IPS-11a (cell line): Measurements from ENCODE around the gene RER1.

Experiments
- H3K4me3 ChIP-seq: one replicate; pipeline ENCODE4 v1.5.1; 2013; ENCODE audit warnings: low read depth, low read length, control low read depth

Gene RER1

DNA sequence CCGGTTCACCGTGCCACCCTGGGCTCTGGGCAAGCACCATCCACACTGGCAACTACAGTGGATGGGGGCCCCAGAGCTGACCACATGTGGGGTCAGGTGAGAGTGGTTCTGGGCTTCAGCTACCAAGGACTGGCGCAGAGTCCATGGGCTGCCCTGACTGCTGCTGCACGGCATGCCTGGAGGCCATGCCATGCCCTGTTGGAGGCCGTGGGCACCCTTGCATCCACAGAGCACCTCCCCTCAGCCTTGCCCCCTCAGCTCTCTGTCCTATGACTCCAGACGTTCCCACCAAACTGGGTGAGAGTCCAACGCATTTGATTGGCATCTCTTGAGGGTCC, 15.7 kb upstream of the RER1 start:
- H3K4me3 ChIP-seq, result no peak overlapping the region

DNA sequence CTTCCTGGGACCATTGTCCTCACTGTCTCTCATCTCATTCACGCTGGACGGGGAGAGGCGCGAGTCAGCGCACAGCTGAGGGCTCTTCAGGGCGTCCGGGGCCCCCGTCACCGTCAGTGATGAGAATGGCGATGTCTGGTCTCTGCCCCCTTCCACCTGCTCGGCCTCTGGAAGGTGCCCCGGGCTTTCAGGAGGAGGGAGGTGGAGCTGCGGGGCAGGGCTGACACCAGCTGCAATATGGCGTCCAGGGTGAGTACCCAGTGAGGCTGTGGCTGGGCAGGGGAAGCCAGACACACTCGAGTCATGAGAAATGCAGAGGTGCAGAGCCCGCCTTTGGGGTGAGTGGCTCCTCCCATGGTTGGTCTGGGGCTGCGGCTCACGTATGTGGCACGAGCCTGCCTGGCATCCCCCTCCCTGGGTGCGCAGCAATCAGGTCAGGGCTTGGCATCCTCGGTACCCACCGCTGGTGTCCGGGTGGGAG, 15.3 kb upstream of the RER1 start:
- no peak overlapping the region for H3K4me3 ChIP-seq

DNA sequence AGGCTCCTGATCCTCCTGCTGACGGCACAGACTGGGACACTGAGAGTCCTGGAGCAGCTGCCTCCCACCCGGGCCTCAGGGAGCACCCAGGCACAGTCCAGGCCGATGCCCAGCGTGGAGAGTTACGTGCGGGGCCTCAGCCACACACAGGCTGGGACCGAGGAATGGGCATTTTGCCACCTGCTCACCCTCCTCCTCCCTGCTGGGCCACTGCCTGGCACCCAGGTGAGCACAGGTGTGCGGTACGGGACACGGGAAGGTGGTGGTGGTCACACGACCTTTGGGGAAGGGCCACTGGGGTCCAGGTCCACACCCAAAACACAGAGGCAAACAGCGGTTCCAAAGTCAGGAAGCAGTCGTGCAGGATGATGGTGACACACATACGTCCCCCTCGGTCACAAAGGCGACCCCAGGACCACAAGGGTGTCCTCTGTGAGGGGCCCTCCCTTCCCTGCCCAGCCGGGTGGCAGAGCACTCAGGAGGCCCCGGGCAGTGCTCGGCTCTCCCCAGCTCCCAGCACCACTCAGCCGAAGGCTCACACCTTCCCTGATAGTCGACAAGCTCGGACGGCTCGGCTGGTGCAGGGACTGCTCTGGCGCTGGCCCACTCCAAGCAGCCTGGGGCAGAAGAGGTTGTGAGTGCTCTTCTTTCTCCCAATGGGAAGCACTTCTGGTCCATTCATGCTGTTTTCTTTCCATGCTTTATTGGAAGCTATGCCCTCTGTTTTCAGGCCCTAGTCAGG, 14.5 kb upstream of the RER1 start:
- H3K4me3 ChIP-seq, result no peak overlapping the region

DNA sequence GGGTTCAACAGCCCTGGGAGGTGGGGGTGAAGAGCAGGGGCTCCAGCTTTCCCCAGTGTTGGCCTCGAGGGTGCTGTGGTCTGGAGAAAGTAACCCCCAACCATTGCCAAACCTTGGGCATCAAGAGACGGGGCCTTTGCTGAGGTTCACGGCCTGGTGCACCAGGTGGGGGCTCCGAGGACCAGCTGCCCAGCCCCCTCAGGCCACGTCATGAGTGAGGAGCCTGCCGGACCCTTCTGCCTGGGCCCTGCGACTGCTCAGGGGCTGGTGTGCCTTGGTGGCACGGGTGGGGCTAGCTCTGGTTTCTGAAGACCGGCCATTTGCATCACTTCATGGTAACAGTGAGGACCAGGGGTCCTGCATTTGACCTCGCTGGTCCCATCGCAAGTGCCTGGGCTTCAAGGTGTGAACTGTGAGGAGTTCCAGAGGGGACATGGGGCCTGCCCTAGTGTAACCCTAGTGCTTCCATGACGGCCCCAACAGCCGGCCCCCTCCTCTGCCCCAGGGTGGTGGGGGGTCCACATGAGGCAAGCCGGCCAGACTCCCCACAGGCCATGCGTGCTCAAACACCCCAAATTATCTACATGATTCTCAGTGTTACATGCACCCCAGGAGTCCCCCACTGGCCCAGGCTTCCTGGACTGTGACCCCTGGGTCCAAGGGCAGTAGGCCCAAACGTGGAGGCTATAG, 13.7 kb upstream of the RER1 start:
- H3K4me3 ChIP-seq, result no peak overlapping the region

DNA sequence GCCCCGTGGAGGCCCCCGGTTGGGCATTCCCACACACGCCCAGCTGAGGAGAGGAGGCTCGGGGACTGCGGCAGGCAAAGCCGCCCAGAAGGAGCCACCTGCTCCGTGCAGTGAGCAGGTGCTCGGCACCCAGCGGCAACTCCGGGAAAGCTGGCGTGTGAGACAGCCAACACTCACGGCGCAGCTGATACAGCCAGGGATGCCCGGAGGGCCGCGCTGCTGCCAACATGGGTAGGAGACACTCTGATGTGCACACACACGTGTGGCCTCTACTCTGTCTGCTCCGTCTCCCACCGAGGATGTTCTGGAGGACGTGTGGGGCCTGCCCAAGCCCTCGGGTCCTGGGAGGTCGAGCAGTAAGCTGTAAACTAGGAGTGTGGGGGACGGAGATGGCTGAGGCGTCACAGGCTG, 13.2 kb upstream of the RER1 start:
- H3K4me3 ChIP-seq, result no peak overlapping the region

DNA sequence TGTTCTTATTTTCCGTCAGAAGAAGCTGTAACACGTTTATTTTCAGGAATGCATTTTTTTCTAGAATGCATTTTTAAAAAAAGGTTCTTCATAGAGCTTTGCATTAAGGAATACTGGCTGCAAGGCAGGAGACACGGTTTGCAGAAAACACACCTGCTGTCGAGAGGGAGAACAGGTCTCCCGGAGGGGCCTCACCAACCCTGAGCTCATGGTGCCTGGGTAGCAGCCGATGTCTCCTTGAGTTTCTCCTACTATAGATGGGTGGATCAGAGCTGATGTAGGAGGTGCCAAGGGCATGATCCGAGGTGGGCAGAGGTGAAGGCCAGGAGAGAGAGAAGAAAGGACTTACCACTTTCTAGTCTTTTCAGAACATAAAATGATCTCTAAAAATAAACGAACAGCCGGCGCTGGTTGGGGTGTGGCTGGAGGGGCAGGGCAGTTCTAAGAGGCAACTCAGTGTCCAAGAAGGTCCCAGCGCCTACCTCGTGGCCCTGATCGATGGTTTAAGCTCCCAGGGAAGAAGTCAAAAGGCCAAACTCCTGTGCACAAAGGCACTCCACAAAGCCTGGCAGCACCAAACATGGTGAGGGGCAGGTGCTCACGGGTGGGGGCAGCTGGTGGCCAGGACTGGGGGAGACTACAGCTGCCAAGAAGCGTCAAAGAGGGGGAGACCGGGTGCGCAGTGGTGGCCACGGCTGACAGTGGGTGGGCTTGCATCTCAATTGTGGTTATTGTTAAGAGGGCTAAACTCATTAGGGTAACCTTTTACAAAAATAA, 12.5 kb upstream of the RER1 start:
- no peak overlapping the region for H3K4me3 ChIP-seq

DNA sequence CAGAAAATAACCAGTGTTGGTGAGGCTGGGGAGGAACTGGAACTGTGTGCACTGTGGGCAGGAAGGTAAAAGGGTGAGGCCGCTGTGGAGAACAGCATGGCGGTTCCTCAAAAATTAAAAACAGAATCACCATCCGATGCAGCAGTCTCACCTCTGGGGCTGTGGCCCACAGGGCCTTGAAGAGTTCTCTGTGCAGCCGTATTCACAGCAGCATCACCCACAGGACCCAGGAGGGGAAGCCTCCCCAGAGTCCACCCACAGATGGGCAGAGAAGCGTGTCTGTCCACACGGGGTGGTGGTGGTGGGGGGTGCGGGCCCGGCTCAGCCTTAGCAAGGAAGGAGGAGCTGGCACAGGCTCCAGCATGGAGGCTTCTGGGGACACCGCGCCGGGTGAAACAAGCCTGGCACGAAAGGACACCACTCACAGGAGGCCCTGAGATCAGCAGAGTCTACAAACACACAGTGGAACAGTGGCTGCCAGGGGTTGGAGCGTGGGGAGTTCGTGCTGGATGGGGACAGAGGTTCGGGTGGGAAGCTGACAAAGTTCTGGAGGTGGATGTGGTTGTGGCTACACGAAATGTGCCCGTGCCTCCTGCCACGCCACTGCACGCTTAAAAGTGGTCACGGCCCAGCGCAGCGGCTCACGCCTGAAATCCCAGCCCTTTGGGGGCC, 11.8 kb upstream of the RER1 start:
- no peak overlapping the region for H3K4me3 ChIP-seq

DNA sequence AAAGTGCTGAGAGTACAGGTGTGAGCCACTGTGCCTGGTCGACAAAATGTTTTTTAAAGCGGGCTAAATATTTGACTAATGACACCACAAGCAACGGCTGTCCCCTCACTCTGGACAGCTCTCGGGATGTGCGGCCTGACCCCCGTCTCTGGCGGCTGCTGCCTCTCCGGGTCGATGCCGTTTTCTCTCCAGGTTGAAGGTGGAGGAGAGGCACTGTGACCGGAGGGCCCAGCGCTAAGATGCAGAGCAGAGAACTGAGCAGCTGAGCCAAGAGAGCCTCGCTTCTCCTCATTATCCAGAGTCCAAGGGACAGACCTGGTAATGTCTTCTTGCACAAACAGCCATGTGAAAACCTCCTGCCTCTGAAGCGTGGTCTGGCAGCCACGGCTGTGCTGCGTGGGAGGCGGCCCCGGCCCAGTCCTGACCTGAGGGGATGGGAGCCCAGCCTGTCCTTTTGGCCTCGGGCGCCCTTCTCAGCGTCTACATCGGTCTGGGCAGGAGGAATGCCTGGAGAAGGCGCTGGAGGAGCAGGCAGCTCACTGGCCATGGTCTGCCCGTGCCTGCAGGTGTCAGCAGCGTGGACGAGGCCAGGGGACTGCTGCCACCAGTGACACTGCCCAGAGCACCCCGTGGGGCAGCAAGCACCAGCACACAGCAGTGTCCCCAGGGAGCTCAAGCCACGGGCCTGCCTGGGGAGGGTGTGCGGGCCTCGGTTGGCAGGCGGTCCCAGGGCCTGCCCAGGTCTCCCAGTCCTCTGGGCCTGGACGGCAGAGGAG, 10.6 kb upstream of the RER1 start:
- no peak overlapping the region for H3K4me3 ChIP-seq

DNA sequence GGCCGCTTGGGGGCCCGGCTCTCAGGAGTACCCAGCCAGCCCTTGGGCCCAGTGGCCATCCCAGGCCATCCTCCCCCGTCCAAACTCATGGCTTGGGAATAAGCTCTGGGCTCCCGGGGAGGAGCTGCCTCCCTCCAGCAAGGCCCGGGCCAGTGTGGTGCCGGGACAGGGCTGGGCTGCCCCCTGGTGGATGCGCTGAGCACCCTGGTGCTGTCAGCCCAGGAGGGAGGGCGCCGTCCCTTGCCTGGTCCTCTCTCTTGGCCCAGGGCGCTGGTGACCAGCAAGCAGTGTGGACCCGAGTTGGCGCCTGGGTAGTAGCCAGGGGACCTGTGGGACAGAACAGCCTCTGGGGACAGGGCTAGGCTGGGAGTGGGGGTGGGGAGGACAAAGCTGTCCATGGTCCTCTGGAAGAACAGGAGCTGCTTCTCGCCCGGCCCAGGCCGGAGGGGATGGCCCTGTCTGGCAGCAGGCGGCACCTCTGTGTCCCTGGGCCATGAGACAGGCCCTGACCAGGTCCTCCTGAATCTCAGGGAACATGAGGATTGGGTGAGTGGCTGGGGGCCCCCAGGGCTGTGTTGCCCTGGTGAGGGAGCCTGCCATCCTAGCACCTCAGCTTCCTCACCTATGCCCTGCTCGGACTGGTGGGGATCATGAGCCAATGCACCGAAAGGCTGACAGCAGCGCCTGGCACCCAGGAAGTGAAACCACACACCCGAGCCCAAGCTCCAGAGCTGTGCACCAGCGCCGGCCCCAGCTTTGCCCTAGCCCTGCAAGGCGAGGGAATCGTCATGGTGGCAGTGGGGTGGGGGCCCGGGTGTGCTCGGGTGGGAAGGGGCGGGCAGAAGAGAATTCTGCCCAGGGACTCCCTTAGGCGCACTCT, 9.7 kb upstream of the RER1 start:
- no peak overlapping the region for H3K4me3 ChIP-seq

DNA sequence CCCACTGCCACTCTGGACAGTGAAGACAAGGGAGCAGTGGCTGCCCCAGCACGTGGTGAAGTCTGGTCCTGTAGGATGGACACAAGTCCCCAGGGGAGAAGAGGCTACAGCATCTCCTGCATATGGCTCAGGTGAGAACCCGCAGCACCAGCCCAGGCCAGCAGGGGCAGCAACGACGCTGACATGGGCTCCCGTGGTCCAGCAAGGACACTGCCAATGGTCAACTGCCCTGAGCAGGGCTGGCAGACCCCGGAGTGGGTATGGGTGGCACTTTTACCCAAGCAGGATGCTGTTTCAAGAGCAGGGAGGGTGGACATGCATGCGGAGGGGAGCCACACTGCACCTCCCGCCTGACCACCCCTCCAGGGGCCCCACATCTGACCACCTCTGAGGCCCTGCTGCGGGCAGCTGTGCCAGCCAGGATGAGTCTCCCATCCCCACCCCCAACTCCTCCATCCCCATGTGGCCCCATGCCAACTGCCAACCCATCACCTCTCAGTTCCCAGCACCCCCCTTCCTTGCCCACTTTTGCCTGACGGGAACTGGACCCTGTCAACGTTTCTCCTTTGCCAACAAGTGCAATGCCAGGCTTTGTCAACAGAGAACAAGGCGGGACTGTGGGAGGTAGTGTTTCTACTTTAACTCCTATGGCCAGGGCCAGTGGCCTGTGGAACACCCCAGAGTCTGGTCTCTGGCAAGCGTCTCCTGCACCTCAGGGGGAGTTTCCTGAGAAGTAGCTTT, 8.8 kb upstream of the RER1 start:
- no peak overlapping the region for H3K4me3 ChIP-seq

DNA sequence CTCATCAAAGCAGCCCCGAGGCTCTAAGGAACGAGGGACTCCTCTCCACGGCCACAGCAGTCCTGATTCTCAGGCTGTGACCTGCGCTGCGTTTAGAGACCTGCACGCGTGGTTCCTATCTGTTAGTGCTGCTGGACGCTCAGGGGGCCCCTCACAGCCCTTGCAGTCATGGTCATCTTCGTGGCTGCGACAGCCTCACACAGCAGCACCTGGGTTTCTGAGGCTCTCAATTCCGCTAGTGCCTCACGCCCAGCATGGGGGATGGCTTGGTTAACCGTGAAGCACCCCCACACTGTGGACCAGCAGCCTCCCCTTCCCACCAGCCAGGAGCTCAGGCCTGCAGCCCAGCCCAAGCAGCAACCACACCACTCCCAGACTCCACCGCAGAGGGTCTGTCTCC, 8.1 kb upstream of the RER1 start:
- H3K4me3 ChIP-seq, result no peak overlapping the region

DNA sequence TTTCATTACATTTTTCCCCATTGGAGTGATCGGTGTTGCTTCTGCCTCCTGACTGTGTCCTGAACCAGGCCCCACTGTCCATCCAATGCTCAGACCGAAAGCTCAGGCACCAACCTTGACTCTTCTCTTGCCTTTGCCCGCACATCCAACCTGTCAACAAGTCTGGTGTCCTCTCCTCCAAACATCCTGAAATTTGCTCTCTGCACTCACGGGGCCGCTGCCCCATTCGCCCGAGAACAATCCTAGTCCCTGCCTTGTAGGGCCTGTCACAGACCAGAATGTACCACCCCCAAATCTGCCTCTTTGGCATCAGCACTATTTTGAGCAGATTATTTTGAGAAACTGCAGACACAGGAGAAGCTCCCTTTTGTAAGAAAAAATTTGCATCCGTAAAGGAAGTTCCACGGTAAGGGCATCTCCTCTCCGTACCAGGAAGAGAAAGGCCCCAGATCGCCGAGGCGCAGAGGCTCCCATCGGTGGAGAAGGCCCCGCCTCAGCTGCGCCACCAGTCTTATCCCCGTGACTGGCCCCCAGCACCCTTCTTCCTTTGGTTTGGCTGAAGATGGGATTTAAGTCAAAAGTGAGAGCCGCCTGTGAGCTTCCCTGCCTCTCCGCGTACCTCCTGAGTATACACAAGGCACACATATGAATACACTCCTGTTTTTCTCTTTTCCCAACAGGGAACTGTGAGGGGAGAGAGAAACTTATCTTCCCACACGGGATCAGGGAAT, 7.3 kb upstream of the RER1 start:
- H3K4me3 ChIP-seq, result no peak overlapping the region

DNA sequence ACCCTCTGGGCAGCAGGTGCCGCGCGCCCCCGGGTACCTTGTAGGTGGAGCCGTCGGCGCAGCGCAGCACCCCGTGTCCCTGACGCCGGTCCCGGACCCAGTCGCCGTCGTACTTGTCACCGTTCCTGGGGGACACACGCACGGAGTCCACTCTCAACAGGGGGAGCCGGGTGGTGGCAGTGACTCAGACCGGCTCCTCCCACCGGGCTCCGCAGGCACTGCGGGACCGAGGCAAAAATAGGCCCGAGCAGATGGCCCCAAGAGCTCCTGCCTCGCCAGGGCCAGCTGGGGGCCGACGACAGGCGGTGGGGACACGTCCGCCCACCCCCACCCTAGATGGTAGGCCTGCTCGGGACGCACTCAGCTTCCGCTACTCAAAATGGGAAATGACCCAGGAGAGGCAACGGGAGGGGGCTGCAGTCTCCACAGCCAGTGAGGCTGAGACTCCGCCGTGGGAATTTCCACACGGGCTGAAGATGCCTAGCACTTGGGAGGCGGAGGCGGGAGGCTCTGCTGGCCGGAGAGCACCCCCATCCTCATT, 6.6 kb upstream of the RER1 start:
- H3K4me3 ChIP-seq, result no peak overlapping the region

DNA sequence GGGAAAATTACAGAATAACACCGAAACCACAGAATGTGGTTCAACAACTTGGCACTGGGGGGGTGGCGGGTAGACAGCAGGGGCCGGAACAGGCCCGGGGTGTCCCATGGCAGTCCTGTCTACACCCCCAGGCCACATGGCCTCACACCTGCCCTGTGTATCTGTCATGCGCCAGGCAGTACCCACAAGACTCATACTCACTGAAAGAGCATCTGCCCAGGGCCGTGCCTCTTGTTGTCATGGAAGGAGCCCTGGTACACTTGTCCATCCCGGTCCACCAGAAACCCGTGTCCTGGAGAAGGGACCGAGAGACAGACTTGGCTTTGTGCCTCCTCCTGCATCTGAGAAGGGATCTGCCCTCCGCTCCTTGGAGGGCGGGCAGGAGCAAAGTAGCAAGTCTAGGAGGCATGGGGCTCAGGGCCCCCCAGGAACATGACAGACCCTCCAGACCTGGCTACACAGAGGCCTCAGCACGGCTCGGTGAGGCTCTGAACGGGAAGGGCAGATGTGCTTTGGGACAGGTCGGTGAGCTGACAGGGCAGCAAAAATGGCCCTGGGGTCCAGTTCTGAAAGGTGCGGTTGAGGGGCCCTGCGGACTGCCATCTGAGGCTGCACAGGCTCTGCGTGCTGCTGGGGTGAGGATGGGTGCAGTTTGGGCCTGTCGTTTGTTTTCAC, 5.9 kb upstream of the RER1 start:
- H3K4me3 ChIP-seq, result no peak overlapping the region

DNA sequence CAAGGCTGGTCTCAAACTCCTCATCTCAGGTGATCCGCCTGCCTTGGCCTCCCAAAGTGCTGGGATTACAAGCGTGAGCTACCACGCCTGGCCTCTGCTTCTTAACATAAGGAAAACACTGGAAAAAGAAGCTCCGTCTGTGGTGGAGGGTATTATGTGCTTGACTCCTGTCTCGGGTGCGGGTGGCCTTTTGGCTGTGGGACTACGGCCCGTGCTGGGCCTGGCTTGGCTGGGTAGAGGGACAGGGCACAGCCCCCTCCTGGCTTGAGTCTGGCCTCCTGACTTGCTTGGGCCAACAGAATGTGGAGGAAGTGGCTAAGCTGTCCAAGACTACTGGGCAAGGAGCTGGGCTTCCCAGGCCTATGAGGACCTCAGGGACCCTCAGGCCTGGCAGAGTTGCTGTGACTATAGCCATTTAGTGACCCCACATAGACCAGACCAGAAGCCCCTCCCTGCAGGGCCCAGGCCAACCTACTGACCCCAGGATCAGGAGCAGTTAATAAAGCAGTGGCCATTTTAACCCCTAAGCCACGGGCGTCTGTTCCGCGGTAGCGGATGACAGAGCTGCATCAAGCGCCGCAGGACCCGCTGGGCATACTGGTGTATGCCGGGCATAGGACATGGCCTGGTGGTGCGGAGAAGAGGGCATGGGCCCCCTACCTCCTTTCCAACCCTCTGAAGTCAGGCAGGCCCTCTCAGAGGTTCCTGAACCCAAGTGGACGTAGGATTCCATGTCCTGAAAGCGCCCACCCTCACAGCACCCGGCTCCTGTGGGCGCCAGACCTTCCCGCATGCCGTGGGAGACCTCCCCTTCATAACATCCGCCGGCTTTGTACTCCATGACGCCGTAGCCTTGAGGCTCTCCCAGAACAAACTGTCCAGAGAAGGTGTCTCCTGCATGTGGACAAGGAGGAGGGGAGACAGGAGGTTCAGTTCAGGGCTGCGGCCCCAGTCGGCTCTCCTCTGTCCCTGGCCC, 4.7 kb upstream of the RER1 start:
- no peak overlapping the region for H3K4me3 ChIP-seq
